NCI-H510A treated with DMSO at 0.1 percent for 48 hours (cell line): ENCODE measurements around the gene CMIP.
A peak's percentile ranks its signal among the peaks of the same experiment; 100 is the strongest.
"Not testable (repeated sequence)": the region's sequence is repeated elsewhere in the genome, so short reads cannot be mapped to it uniquely, and the experiment has no call there.

Source experiments
- DNase-seq: peaks from one replicate; lab custom pipeline; 2025; lab: John Stamatoyannopoulos, UW

The CMIP gene

GRCh38 chr16:81421536-81421935, 23.1 kb upstream of the CMIP start:
- DNase-seq, result no peak

- not testable (repeated sequence) for DNase-seq
Measured at GRCh38 chr16:81422153-81422552, 22.5 kb upstream of the CMIP start.

- DNase-seq, result no peak
Measured at GRCh38 chr16:81424771-81425170, 19.8 kb upstream of the CMIP start.

- DNase-seq, result peak; percentile 49
Measured at GRCh38 chr16:81427219-81427618, 17.4 kb upstream of the CMIP start.

- DNase-seq, result no peak
Measured at GRCh38 chr16:81429045-81429521, 15.5 kb upstream of the CMIP start.

GRCh38 chr16:81431554-81432353, 12.9 kb upstream of the CMIP start:
- no peak for DNase-seq

- DNase-seq, result peak; percentile 20
Measured at GRCh38 chr16:81432937-81433557, 11.6 kb upstream of the CMIP start.

GRCh38 chr16:81435103-81435502, 9.5 kb upstream of the CMIP start:
- DNase-seq, result no peak

GRCh38 chr16:81435567-81435966, 9.0 kb upstream of the CMIP start:
- no peak for DNase-seq

GRCh38 chr16:81436386-81436785, 8.2 kb upstream of the CMIP start:
- no peak for DNase-seq

GRCh38 chr16:81437865-81438264, 6.7 kb upstream of the CMIP start:
- no peak for DNase-seq

GRCh38 chr16:81440888-81441761, 3.5 kb upstream of the CMIP start:
- no peak for DNase-seq

GRCh38 chr16:81442220-81442915, 2.2 kb upstream of the CMIP start:
- DNase-seq, result no peak

- DNase-seq, result no peak
Measured at GRCh38 chr16:81442916-81443687, 1.5 kb upstream of the CMIP start.

GRCh38 chr16:81443688-81444447, 740 bp upstream of the CMIP start:
- DNase-seq, result no peak

- DNase-seq, result no peak
Measured at GRCh38 chr16:81445143-81445961, 744 bp downstream of the CMIP start.

- no peak for DNase-seq
Measured at GRCh38 chr16:81445966-81446906, 1.6 kb downstream of the CMIP start.

GRCh38 chr16:81446907-81447268, 2.3 kb downstream of the CMIP start:
- no peak for DNase-seq
